Measurements from ENCODE around the gene ANKMY1.

Gene ANKMY1

GRCh38 chr2:240478346-240479110, 79.3 kb downstream of the ANKMY1 start:
- no peak for DNase-seq (ENCODE audit: low read depth in 2 of 3, low spot score in 2 of 3)

- no peak for DNase-seq (ENCODE audit: low read depth in 2 of 3, low spot score in 2 of 3)
Measured at GRCh38 chr2:240477916-240478315, 79.9 kb downstream of the ANKMY1 start.

GRCh38 chr2:240473211-240473610, 84.6 kb downstream of the ANKMY1 start:
- no peak for DNase-seq (ENCODE audit: low read depth in 2 of 3, low spot score in 2 of 3)

- DNase-seq (ENCODE audit: low read depth in 2 of 3, low spot score in 2 of 3), result no peak
Measured at GRCh38 chr2:240472078-240472790, 85.6 kb downstream of the ANKMY1 start.

GRCh38 chr2:240469740-240470139, 88.0 kb downstream of the ANKMY1 start:
- no peak for DNase-seq (ENCODE audit: low read depth in 2 of 3, low spot score in 2 of 3)

GRCh38 chr2:240469239-240469636, 88.5 kb downstream of the ANKMY1 start:
- no peak for DNase-seq (ENCODE audit: low read depth in 2 of 3, low spot score in 2 of 3)

GRCh38 chr2:240468303-240469238, 89.2 kb downstream of the ANKMY1 start:
- no peak for DNase-seq (ENCODE audit: low read depth in 2 of 3, low spot score in 2 of 3)

GRCh38 chr2:240467659-240468302, 90.0 kb downstream of the ANKMY1 start:
- DNase-seq (ENCODE audit: low read depth in 2 of 3, low spot score in 2 of 3), result no peak

GRCh38 chr2:240467149-240467642, 90.6 kb downstream of the ANKMY1 start:
- DNase-seq (ENCODE audit: low read depth in 2 of 3, low spot score in 2 of 3), result no peak

GRCh38 chr2:240466579-240467148, 91.1 kb downstream of the ANKMY1 start:
- DNase-seq (ENCODE audit: low read depth in 2 of 3, low spot score in 2 of 3), result no peak

- no peak for DNase-seq (ENCODE audit: low read depth in 2 of 3, low spot score in 2 of 3)
Measured at GRCh38 chr2:240465765-240466578, 91.8 kb downstream of the ANKMY1 start.

- DNase-seq (ENCODE audit: low read depth in 2 of 3, low spot score in 2 of 3), result no peak
Measured at GRCh38 chr2:240465268-240465764, 92.5 kb downstream of the ANKMY1 start.

- DNase-seq (ENCODE audit: low read depth in 2 of 3, low spot score in 2 of 3), result no peak
Measured at GRCh38 chr2:240464514-240465241, 93.1 kb downstream of the ANKMY1 start.

- no peak for DNase-seq (ENCODE audit: low read depth in 2 of 3, low spot score in 2 of 3)
Measured at GRCh38 chr2:240463866-240464481, 93.8 kb downstream of the ANKMY1 start.

- DNase-seq (ENCODE audit: low read depth in 2 of 3, low spot score in 2 of 3), result no peak
Measured at GRCh38 chr2:240463274-240463865, 94.4 kb downstream of the ANKMY1 start.

- no peak for DNase-seq (ENCODE audit: low read depth in 2 of 3, low spot score in 2 of 3)
Measured at GRCh38 chr2:240462707-240463273, 95.0 kb downstream of the ANKMY1 start.

- DNase-seq (ENCODE audit: low read depth in 2 of 3, low spot score in 2 of 3), result no peak
Measured at GRCh38 chr2:240462073-240462706, 95.6 kb downstream of the ANKMY1 start.

All from activated CD8-positive, alpha-beta memory T cell treated with anti-CD3 and anti-CD28 coated beads for 48 hours (primary cell).